Ovary (tissue), 9 donors: Measurements from ENCODE around the gene AP3S2. TPM values are rescaled to one million over a fixed set of nuclear protein-coding genes. Genes with fewer than 3 reads are reported as not detected.
"Not testable (repeated sequence)": the region's sequence is repeated elsewhere in the genome, so short reads cannot be mapped to it uniquely, and the experiment has no call there.

ENCODE experiments used
- DNase-seq, 5 donors: peaks; one replicate each; pipeline ENCODE4 v3.0.0-alpha.2; 2019 to 2020
- H3K27ac ChIP-seq, 2 donors: fragments of 200-600 bp; one replicate each; pipeline versions ENCODE4 v1.5.1 to v1.8.0; 2019 to 2022
- H3K27me3 ChIP-seq: fragments of 200-600 bp; one replicate; pipeline ENCODE4 v1.8.0; 2022
- H3K36me3 ChIP-seq: fragments of 200-600 bp; sonication (generic); one replicate; pipeline ENCODE4 v1.5.1; 2019
- H3K4me1 ChIP-seq: one replicate; pipeline ENCODE4 v1.8.1; 2013; ENCODE audit warnings: mild to moderate bottlenecking, moderate library complexity; ENCODE audit not compliant: insufficient read depth
- H3K4me3 ChIP-seq: fragments of 200-600 bp; sonication (generic); one replicate; pipeline ENCODE4 v1.5.1; 2017
- H3K9me3 ChIP-seq, 2 donors: fragments of 200-600 bp in 1 of 2; sonication (generic) in 1 of 2; one replicate each; pipeline versions ENCODE4 v1.5.1 to v1.8.1; 2013 to 2019; ENCODE audit warnings: mild to moderate bottlenecking in 1 of 2, moderate library complexity in 1 of 2
- CTCF ChIP-seq, 3 donors: fragments of 450-650 bp in 2 of 3; fragments of 200-600 bp in 1 of 3; IDR thresholded peaks; one replicate each; pipeline versions ENCODE4 v1.5.1 to v1.8.0; 2016 to 2022; ENCODE audit warnings: antibody characterized with exemption in 3 of 3, mild to moderate bottlenecking in 1 of 3
- EP300 ChIP-seq: sonication (generic); formaldehyde crosslinking; IDR thresholded peaks from one replicate; pipeline ENCODE4 v1.6.1; 2017; ENCODE audit warnings: antibody characterized with exemption
- POLR2A ChIP-seq: fragments of 450-650 bp; IDR thresholded peaks from one replicate; pipeline ENCODE4 v1.6.1; 2017; ENCODE audit warnings: antibody characterized with exemption, mild to moderate bottlenecking, moderate library complexity
- WGBS, 3 donors: extraction: QIAGEN DNeasy Blood & Tissue Kit in 1 of 3; methylation state at CpG; one replicate each; pipeline versions ENCODE4 v1.1.5 to v1.1.7; 2013 to 2017; 5-methylcytosine and 5-hydroxymethylcytosine counted together
- intact Hi-C, 4 donors: fragments of 100-400 bp; cut with DNase I; formaldehyde crosslinking; loops; one replicate each; pipeline versions ENCODE4 v1.11.0 to v1.15.1; 2022 to 2023
- polyA plus RNA-seq, 2 donors: library from polyadenylated mRNA; stranded (reverse); fragments of 200-250 nt in 1 of 2; fragments of 350-450 nt in 1 of 2; fragmentation: Illumina TruSeq in 1 of 2; extraction: RNeasy Lipid Tissue Mini Kit (QIAGEN cat#74804) in 1 of 2; gene quantifications; one replicate each; pipeline ENCODE4 v1.2.3, GENCODE V29; 2013 to 2014
- total RNA-seq, 7 donors: library from RNA; depleted of rRNA in 2 of 7; stranded (reverse); fragments of >200 nt in 2 of 7; fragmentation: NEBNext Ultra II Directional in 3 of 7; extraction: Animal tissue kit (Norgen Biotek cat#: 25700) in 3 of 7; gene quantifications; one replicate each; pipeline versions ENCODE4 v1.1.0 to v1.2.4, GENCODE V29; 2016 to 2023
- donor health status: DM: no; HTN: no; CAD: no; lungs with moderate emphysema.
- donor health status: DM: no; HTN: no; CAD: no.
- donor health status: Bipolar disorder and iron deficiency.
- donor health status: DM: yes; HTN: yes; CAD: no.
- donor health status: DM: no; HTN: no; CAD: no.
- donor health status: DM: yes; HTN: yes; CAD: no.

The AP3S2 gene
- total and polyA plus RNA-seq, 9 donors: 15.3 to 57.1 (median 30.7) TPM

- DNase-seq: no peak
- WGBS, 3 donors: 4 to 11% (median 10%) methylated on average over 5 of the region's 5 CpGs
- intact Hi-C loops: no loop called here
Observed at GRCh38 chr15:89794627-89795241, 99.1 kb downstream of the AP3S2 start.

GRCh38 chr15:89792106-89792805, 101.5 kb downstream of the AP3S2 start:
- WGBS, 3 donors: 90 to 95% (median 91%) methylated on average over 22 of the region's 22 CpGs
- Histone ChIP-seq H3K4me1 (no peaks in the 10 kb centered on the region), H3K27me3 (no peaks in the 10 kb centered on the region), H3K36me3 (no peaks in the 10 kb centered on the region), H3K9me3 (no peaks in the 10 kb centered on the region), H3K27ac (no peak overlapping the region), H3K4me3 (no peak overlapping the region)
- TF ChIP-seq EP300 (no peak), POLR2A (no peak), CTCF (IDR thresholded peaks at IDR 0.05) (no peak)
- DNase-seq: no peak
- intact Hi-C loops: no loop called here

More at GRCh38 chr15:89794627-89795241, 99.1 kb downstream of the AP3S2 start:
- Histone ChIP-seq H3K9me3 (no peaks in the 10 kb centered on the region), H3K4me1 (no peaks in the 10 kb centered on the region), H3K27ac (no peak overlapping the region), H3K4me3 (no peak overlapping the region), H3K27me3 (no peaks in the 10 kb centered on the region), H3K36me3 (no peaks in the 10 kb centered on the region)
- TF ChIP-seq EP300: no peak
- no peak for TF ChIP-seq CTCF (IDR thresholded peaks at IDR 0.05)
- TF ChIP-seq POLR2A: no peak

GRCh38 chr15:89790661-89791060, 103.1 kb downstream of the AP3S2 start:
- no peaks in the 10 kb centered on the region for H3K4me1 ChIP-seq
- WGBS, 3 donors: 76 to 86% (median 84%) methylated on average over 16 of the region's 16 CpGs
- no peak overlapping the region for H3K4me3 ChIP-seq
- no peaks in the 10 kb centered on the region for H3K27me3 ChIP-seq
- DNase-seq: no peak
- no peak overlapping the region for H3K27ac ChIP-seq
- no peaks in the 10 kb centered on the region for H3K9me3 ChIP-seq
- intact Hi-C loops: no loop called here
- TF ChIP-seq POLR2A (no peak), EP300 (no peak), CTCF (IDR thresholded peaks at IDR 0.05) (no peak)
- no peaks in the 10 kb centered on the region for H3K36me3 ChIP-seq

- Histone ChIP-seq H3K27ac (no peak overlapping the region), H3K4me1 (no peaks in the 10 kb centered on the region), H3K36me3 (no peaks in the 10 kb centered on the region), H3K27me3 (no peaks in the 10 kb centered on the region), H3K4me3 (no peak overlapping the region), H3K9me3 (no peaks in the 10 kb centered on the region)
- no peak for DNase-seq
- 75 to 79% (median 78%) methylated on average over 10 of the region's 10 CpGs for WGBS, 3 donors
- TF ChIP-seq CTCF (IDR thresholded peaks at IDR 0.05) (no peak), POLR2A (no peak), EP300 (no peak)
- intact Hi-C loops: no loop called here
Observed at GRCh38 chr15:89790206-89790605, 103.6 kb downstream of the AP3S2 start.

- H3K4me3 ChIP-seq, intact Hi-C loops, H3K27me3 ChIP-seq, H3K9me3 ChIP-seq, DNase-seq, H3K4me1 ChIP-seq, H3K27ac ChIP-seq, H3K36me3 ChIP-seq: not testable (repeated sequence)
- 98% methylated on average over 4 of the region's 4 CpGs for WGBS, 3 donors
Observed at GRCh38 chr15:89788585-89788984, 105.2 kb downstream of the AP3S2 start.
